DMS153 treated with DMSO at 0.1 percent for 48 hours (cell line): Measurements from ENCODE around the gene FAM170B.

ENCODE experiments used
- DNase-seq: peaks from one replicate; lab custom pipeline; 2025; ENCODE audit not compliant: unreplicated experiment; lab: John Stamatoyannopoulos, UW

The FAM170B gene

DNA sequence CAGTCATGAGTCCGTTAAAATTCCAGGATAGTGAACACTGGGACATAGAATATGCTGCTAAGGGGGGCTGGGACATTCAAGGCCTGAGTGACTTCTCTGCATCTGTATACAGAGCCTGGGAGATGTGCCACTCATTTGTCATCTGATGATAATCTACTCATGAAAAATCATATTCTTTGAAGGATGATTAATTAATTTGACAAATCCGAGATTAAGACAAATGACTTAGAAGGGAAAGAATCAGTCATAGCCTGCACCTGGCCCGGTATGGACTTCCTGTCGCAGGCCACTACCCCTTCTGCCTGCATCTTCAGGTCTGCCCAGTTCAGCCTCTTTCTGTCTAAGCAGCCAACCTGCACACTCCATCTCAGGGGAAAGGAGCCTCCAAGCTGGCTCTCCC lies 18.8 kb upstream of the FAM170B start:
- DNase-seq: no peak

GRCh38 chr10:49152037-49152436 lies 18.2 kb upstream of the FAM170B start:
- no peak for DNase-seq

DNA sequence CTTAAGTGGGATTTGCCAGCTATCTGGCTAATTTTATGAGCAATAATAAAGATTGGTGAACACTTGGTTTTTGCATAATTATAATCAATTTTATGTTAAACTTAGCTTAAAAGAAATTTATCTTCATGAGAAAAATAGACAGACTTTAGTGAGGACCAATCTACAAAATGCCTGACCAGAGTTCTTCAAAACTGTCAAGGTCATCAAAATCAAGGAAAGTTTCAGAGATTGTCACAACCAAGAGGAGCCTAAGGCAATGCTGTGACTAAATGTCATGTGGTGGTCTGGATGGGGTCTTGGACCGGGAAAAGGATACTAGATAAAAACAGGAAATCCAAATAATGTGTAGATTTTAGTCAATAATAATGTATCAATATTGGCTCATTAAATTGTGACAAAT lies 17.7 kb upstream of the FAM170B start:
- DNase-seq: no peak

GRCh38 chr10:49151025-49151445 lies 17.2 kb upstream of the FAM170B start:
- no peak for DNase-seq

GRCh38 chr10:49150426-49150825 lies 16.6 kb upstream of the FAM170B start:
- DNase-seq: no peak

GRCh38 chr10:49149881-49150280 lies 16.1 kb upstream of the FAM170B start:
- DNase-seq: no peak

- no peak for DNase-seq
Measured at GRCh38 chr10:49144058-49144720, 10.4 kb upstream of the FAM170B start.

- DNase-seq: no peak
Measured at GRCh38 chr10:49143249-49143648, 9.4 kb upstream of the FAM170B start.

- no peak for DNase-seq
Measured at GRCh38 chr10:49141541-49142332, 7.9 kb upstream of the FAM170B start.

DNA sequence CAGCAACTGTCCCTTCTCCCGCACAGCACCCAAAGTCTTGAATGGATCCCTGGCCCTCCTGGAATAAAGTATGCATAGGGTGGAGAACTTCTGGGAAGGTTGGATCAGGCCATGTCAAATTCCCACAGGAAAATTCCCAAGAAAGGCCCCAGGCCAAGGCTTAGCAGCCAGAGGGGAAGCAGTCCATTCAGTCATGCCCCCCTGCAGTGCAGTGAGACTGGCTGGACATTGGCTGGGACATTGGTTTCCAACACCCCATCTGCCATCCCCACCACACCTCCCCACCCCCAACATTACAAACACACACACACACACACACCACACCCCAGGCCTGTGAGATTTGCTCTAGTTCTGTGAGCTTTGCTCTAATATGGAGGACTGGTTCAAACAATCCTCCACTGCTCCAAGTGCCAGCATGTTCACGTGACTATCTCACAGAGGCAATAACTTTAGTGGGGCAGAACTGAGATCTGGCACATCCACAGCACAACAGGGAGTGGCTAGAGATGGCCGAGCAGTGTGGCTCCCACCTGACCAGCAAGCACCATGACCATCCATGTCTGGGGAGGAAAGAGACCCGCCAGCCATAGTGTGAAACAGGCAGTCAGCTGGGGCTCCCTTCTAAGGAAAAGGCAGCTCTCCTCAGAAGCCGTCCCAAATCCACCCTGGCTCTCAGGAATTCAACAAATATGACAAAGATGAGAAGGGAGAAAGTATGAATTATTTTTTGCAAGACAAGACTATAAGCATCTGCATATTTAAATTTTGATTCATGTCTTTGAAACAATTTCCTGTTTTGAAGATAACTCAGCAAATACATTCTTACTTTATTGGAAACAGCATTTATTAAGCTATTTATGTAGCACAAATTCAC lies 6.7 kb upstream of the FAM170B start:
- DNase-seq: no peak

DNA sequence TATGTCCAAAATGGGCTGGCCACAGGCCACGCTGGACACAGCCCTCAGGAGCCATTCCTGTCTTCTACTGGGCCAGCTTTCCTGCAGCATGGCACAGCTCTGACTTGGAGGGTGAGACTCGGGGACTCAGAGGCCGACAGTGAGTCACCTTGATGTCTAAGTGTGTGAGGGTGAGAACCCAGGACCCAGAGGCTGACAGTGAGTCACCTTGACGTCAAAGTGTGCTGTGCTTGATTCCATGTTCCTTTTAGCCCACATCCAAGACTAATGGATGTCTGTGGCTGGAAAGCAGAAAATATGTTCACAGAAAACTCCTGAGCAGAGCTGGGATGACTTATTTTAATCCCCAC lies 6.0 kb upstream of the FAM170B start:
- DNase-seq: no peak

DNA sequence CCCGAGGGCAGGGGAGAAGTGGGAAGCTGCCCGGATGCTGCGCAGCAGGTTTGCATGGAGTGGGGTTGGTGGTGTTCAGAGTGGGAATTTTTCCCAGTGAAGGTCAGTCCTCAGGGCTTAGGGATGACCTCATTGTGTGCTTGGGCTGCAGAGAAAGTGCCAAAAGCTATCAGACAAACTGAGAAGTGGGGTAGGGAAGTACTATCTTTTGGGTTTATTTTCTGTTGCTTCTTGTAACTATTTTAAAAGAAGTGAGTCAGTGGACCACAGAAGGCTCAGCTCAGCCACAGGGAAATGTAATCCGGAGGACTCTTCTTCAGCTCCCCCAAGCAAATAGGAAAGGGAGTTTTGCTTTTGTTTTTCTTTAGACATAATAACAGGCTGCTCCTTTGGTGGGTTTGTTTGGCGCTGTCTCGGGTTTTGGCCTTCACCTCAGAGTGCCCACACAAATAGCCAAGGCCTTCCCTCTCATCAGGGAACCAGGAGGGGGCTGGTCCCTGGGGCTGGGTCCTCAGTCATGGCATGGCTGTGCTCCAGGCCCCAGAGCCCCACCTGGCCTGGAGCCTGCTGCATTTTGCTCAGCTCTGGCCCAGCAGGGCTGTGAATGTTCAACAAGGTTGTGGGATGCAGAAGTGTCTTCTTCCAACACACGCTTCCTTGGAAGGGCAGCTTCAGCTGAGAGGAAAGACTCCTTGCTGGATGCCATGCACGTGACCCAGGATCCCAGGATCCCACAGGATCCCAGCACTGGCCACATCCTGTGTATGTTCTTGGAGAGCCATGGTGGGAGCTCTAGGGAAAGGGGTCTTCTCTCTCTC lies 5.4 kb upstream of the FAM170B start:
- DNase-seq: no peak

DNA sequence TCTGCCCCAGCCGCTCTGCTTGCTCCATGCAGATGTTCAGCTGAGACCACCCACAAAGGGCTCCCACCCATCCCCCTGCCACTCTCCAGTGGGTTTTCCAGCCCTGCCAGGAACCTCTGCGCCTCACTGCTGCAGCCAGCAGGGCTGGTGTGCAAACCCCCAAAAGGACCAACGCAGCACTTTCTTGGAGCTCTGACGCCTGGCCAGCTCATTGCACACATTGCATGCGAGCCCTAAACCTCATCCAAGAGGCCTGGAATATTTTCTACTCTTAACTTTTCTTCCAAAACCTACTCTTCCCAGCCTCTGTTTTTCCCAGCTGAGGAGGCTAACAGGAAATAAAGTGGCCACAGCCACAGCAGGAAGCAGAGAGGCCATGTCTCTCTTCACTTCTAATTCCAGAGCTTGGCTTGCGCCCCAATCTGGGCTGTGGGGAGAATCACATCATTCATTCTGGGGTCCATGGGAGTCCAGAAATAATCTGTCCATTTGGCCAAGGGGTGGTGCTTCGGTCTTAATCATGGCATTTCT lies 4.6 kb upstream of the FAM170B start:
- DNase-seq: no peak

DNA sequence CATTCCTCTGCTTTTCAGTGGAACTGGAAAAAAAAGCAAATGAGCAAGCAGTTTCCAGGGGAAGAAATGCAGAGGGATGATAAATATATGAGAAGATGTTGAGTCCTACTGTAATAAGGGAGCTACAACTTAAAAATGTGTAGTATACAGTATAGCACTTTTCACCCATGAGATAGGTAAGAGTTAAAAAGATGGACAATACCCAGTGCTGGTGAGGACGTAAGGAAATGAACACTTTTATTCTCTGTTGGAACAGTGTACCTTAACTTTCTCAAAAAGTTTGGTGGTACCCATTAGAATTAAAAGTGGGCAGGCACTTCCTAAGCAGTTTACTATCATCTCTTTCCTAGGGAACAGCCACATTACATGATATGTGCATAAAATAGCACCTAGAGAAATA lies 2.7 kb upstream of the FAM170B start:
- DNase-seq: no peak

DNA sequence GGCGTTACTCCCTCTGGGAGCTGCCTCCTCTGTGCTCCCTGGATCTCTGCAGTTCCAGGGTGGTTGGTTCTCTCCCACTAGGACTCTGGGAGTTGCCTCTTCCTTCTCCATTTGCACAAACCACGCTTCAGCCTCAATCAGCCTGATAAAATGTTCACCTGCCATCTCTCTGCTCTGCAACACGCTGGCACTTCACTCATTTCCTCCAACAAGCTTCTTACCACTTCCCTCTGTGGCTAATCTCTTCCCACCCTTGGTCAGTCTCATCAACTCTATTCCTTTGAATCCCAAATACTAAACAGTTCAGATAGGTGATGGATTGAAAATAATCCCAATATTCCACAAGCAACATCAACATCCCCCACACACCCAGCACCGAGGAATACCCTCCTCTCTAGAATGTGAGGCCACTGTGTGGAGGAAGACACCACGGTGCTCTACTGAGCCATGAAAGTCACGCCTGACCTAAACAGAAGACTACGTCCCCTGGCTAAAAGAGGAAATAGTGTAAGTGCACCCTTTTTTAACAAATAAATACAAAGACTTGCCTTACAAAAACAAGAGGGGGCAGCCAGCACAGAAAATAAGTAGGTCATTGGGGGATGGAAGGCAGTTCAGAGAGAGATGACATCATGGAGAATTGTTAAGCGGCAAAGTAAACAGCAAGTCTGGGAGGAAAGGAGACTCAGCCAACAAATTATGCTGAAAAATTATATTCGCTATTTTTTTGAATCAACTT lies 1.9 kb upstream of the FAM170B start:
- DNase-seq: no peak

- DNase-seq: no peak
Measured at GRCh38 chr10:49134327-49134726, 506 bp upstream of the FAM170B start.

DNA sequence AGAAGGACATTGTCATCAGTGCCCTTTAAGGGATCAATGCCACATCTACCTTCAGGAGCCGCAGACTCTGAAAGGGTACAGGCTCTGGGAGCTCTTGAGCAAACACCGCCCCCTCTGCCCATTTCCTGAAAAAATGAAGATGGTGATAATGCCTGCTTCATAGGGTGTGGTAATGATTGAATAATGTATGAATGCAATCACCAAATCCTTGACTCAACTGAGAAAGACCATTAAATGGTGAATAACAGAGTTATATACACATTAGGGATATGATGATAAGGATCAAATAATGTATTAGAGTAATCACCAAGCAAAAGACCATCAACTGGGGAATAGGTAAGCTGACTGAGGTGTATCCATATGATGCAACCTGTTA lies 1.5 kb downstream of the FAM170B start:
- no peak for DNase-seq

- no peak for DNase-seq
Measured at GRCh38 chr10:49131507-49132361, 2.1 kb downstream of the FAM170B start.

DNA sequence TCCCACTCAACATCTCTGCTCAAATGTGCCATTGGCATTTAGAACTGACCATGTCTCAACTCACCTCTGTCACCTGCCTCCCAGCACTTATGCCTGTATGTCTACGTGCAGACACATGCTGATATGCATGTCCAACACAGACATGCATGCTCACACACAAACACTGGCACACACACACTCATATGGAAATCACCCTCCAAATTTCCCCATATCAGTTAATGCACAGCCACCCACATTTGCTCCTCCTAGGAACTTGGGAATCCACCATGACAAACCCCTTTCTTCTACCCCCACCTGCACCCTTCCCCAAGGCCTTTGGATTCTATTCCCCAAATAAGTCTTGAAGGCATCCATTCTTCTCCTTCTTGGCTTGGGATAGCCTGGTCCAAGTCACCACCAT lies 4.4 kb downstream of the FAM170B start:
- DNase-seq: no peak
